ENCODE data around the gene MSI2. TPM values are rescaled to one million over a fixed set of nuclear protein-coding genes. Genes with fewer than 3 reads are reported as not detected.

The MSI2 gene
- total RNA-seq, 2 experiments from 2014 or later, result 131 to 164 TPM

- Histone ChIP-seq H3K79me2 (ENCODE audit: insufficient read depth, low read depth, low read length) (no peaks in the 10 kb centered on the region), H3K4me2 (ENCODE audit: low read length) (peak overlapping the region; percentile 46)
These were observed 266.0 kb downstream of the MSI2 start for GRCh38 chr17:57522042-57523005.

GRCh38 chr17:57523926-57524632, 267.8 kb downstream of the MSI2 start:
- Histone ChIP-seq H2AFZ (ENCODE audit: low read length) (no peak overlapping the region), H3K4me1 (ENCODE audit: insufficient read depth, low read length, poor library complexity, severe bottlenecking) (peaks cover 76% of the 10 kb centered on the region), H3K9me3 (ENCODE audit: low read length) (no peaks in the 10 kb centered on the region), H3K36me3 (ENCODE audit: insufficient read depth, low read length) (no peaks in the 10 kb centered on the region), H3K4me3 (ENCODE audit: low read depth, low read length, poor library complexity, severe bottlenecking) (peak overlapping the region; percentile 43), H3K9me2 (ENCODE audit: insufficient read depth, low read length) (no peaks in the 10 kb centered on the region), H3K79me2 (ENCODE audit: insufficient read depth, low read depth, low read length) (no peaks in the 10 kb centered on the region), H3K27ac (ENCODE audit: low read depth, low read length, poor library complexity, severe bottlenecking) (peak overlapping the region; percentile 91), H3K4me2 (ENCODE audit: low read length) (peak overlapping the region; percentile 69), H4K20me1 (ENCODE audit: insufficient read depth, low read length) (no peaks in the 10 kb centered on the region)
- no peak for TF ChIP-seq CTCF (conservative IDR thresholded peaks at IDR 0.05; ENCODE audit: low read length)
- no peak for TF ChIP-seq EZH2phosphoT487 (IDR thresholded peaks at IDR 0.05; ENCODE audit: borderline replicate concordance, low read depth, low read length)
- CTCF ChIA-PET (ENCODE audit: unreplicated experiment), result no interaction called here
- intact Hi-C loops (cut with micrococcal nuclease; ENCODE audit: unreplicated experiment), result no loop called here
- POLR2A ChIA-PET, result interaction anchor here (0.7 to 1.7 kb wide), 2 partner anchors 17 to 26 kb away, joined by 3 to 5 read pairs; no protein-coding TSS in a partner anchor
- no TSS peak for BruUV-seq (replicated peaks)
- DNase-seq (ENCODE audit: low spot score), result no peak

More at GRCh38 chr17:57522042-57523005, 266.0 kb downstream of the MSI2 start:
- ChIA-PET CTCF (ENCODE audit: unreplicated experiment) (interaction anchor here (1.1 kb wide), 1 partner anchor 28 kb away, joined by 3 read pairs; no protein-coding TSS in a partner anchor), POLR2A (interaction anchor here (0.5 to 1.8 kb wide), 4 partner anchors 15 to 681 kb away, joined by 3 to 5 read pairs (median 3); no protein-coding TSS in a partner anchor)
- Histone ChIP-seq H3K27ac (ENCODE audit: low read depth, low read length, poor library complexity, severe bottlenecking) (peak overlapping the region; percentile 10), H2AFZ (ENCODE audit: low read length) (no peak overlapping the region), H3K4me1 (ENCODE audit: insufficient read depth, low read length, poor library complexity, severe bottlenecking) (peaks cover 61% of the 10 kb centered on the region), H4K20me1 (ENCODE audit: insufficient read depth, low read length) (no peaks in the 10 kb centered on the region), H3K36me3 (ENCODE audit: insufficient read depth, low read length) (no peaks in the 10 kb centered on the region), H3K4me3 (ENCODE audit: low read depth, low read length, poor library complexity, severe bottlenecking) (no peak overlapping the region), H3K9me3 (ENCODE audit: low read length) (no peaks in the 10 kb centered on the region), H3K9me2 (ENCODE audit: insufficient read depth, low read length) (no peaks in the 10 kb centered on the region)
- no TSS peak for BruUV-seq (replicated peaks)
- no peak for DNase-seq (ENCODE audit: low spot score)
- intact Hi-C loops (cut with micrococcal nuclease; ENCODE audit: unreplicated experiment), result no loop called here
- no peak for TF ChIP-seq EZH2phosphoT487 (IDR thresholded peaks at IDR 0.05; ENCODE audit: borderline replicate concordance, low read depth, low read length)
- no peak for TF ChIP-seq CTCF (conservative IDR thresholded peaks at IDR 0.05; ENCODE audit: low read length)
